ENCODE results near the gene SLC23A1.

The SLC23A1 gene

GRCh38 chr5:139383275-139383992 is at the start of gene SLC23A1:
SLC23A1 (minus strand) TSS chr5:139383297; CDS start chr5:139383253, 44 bp downstream.
- no peaks in the 10 kb centered on the region for H3K36me3 ChIP-seq (ENCODE audit: control insufficient read depth, low read depth, low read length)
- no peaks in the 10 kb centered on the region for H3K9me3 ChIP-seq (ENCODE audit: control insufficient read depth, low read depth, low read length)
- no peak within 1 kb of the TSS for H3K4me3 ChIP-seq (ENCODE audit: low read length)
- H3K4me1 ChIP-seq (ENCODE audit: control insufficient read depth, low read depth, low read length): peaks cover 12% of the 10 kb centered on the region
- H3K27ac ChIP-seq (ENCODE audit: low read length): no peak within 1 kb of the TSS
- H3K27me3 ChIP-seq (ENCODE audit: control insufficient read depth, insufficient read depth, low read length): no peaks in the 10 kb centered on the region
- H3K9ac ChIP-seq (ENCODE audit: low read length): no peak within 1 kb of the TSS

DNA sequence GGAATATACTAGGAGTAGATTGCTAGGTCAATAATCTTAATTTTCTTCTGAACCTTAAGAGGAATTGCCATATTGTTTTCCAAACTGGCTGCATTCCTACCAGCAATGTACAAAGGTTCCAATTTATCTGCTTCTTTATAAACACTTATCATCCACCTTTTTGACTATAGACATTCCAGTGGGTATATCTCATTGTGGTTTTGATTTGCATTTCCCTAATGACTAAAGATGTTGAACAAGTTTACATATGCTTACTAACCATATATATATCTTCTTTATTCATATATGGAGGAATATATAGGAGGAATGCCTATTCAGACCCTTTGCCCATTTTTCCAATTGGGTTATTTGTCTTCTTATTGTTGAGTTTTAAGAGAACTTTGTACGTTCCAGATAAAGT is 48.6 kb upstream of the SLC23A1 start:
- Histone ChIP-seq H3K9me3 (ENCODE audit: control insufficient read depth, low read depth, low read length) (no peaks in the 10 kb centered on the region), H3K4me1 (ENCODE audit: control insufficient read depth, low read depth, low read length) (no peaks in the 10 kb centered on the region), H3K27me3 (ENCODE audit: control insufficient read depth, insufficient read depth, low read length) (no peaks in the 10 kb centered on the region), H3K4me3 (ENCODE audit: low read length) (no peak overlapping the region), H3K36me3 (ENCODE audit: control insufficient read depth, low read depth, low read length) (peaks cover 20% of the 10 kb centered on the region), H3K9ac (ENCODE audit: low read length) (no peak overlapping the region), H3K27ac (ENCODE audit: low read length) (no peak overlapping the region)

GRCh38 chr5:139430015-139430414 is 46.9 kb upstream of the SLC23A1 start:
- Histone ChIP-seq H3K27ac (ENCODE audit: low read length) (no peak overlapping the region), H3K9me3 (ENCODE audit: control insufficient read depth, low read depth, low read length) (no peaks in the 10 kb centered on the region), H3K4me1 (ENCODE audit: control insufficient read depth, low read depth, low read length) (no peaks in the 10 kb centered on the region), H3K9ac (ENCODE audit: low read length) (no peak overlapping the region), H3K4me3 (ENCODE audit: low read length) (no peak overlapping the region), H3K27me3 (ENCODE audit: control insufficient read depth, insufficient read depth, low read length) (no peaks in the 10 kb centered on the region), H3K36me3 (ENCODE audit: control insufficient read depth, low read depth, low read length) (peaks cover 30% of the 10 kb centered on the region)

DNA sequence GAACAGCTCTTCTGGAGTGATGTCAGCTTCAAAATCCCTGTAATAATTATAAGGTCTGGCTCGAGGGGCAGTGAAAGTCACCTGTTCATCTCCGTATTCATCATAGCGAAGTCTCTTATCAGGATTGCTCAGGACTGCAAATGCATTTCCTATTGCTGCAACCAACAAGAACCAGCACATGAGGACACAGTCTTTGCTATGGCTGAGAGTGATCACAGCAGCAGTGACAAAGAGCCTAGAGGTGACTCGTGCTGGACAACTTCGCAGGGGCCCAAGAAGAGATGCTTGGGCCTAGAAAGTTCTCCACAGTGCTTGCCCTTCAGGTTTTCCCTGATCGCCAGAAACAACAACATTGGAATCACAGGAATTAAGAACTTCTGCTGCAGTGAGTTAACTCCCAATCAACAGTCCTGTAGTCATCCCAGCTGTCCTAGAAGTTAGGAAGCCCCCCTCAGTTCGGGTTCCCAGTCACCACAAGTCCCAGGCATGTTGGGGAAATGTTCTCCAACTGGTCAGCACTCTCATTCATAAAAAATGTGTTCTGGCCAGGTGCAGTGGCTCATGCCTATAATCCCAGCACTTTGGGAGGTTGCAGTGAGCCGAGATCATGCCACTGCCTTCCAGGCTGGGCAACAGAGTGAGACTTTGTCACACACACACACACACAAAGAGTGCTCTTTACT is 43.2 kb upstream of the SLC23A1 start:
- Histone ChIP-seq H3K27ac (ENCODE audit: low read length) (no peak overlapping the region), H3K36me3 (ENCODE audit: control insufficient read depth, low read depth, low read length) (peaks cover 38% of the 10 kb centered on the region), H3K9ac (ENCODE audit: low read length) (no peak overlapping the region), H3K4me1 (ENCODE audit: control insufficient read depth, low read depth, low read length) (no peaks in the 10 kb centered on the region), H3K27me3 (ENCODE audit: control insufficient read depth, insufficient read depth, low read length) (no peaks in the 10 kb centered on the region), H3K9me3 (ENCODE audit: control insufficient read depth, low read depth, low read length) (no peaks in the 10 kb centered on the region), H3K4me3 (ENCODE audit: low read length) (no peak overlapping the region)

DNA sequence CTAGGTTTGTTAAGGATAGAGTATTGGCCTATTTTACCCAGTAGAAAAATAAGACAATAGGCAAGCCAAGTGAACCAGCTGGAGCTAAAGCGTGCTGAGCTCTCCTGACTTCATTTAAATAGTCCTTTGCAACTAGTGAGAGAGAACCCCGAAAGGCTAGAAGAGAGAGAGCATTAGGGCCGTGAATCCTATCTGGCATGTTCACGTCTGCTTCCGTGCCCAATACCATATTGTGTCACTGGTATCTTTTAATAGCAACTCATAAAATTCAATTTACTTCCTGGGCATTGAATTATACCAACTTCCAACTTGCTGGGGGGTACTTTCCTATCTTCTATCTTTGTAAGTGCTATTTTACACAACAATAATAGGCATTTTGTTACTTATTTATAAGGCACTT is 42.4 kb upstream of the SLC23A1 start:
- H3K27ac ChIP-seq (ENCODE audit: low read length): no peak overlapping the region
- H3K9ac ChIP-seq (ENCODE audit: low read length): no peak overlapping the region
- H3K4me1 ChIP-seq (ENCODE audit: control insufficient read depth, low read depth, low read length): no peaks in the 10 kb centered on the region
- H3K27me3 ChIP-seq (ENCODE audit: control insufficient read depth, insufficient read depth, low read length): no peaks in the 10 kb centered on the region
- H3K4me3 ChIP-seq (ENCODE audit: low read length): no peak overlapping the region
- peaks cover 40% of the 10 kb centered on the region for H3K36me3 ChIP-seq (ENCODE audit: control insufficient read depth, low read depth, low read length)
- H3K9me3 ChIP-seq (ENCODE audit: control insufficient read depth, low read depth, low read length): no peaks in the 10 kb centered on the region

- H3K9me3 ChIP-seq (ENCODE audit: control insufficient read depth, low read depth, low read length): no peaks in the 10 kb centered on the region
- H3K36me3 ChIP-seq (ENCODE audit: control insufficient read depth, low read depth, low read length): peaks cover 41% of the 10 kb centered on the region
- H3K9ac ChIP-seq (ENCODE audit: low read length): no peak overlapping the region
- H3K27ac ChIP-seq (ENCODE audit: low read length): no peak overlapping the region
- peaks cover 9% of the 10 kb centered on the region for H3K4me1 ChIP-seq (ENCODE audit: control insufficient read depth, low read depth, low read length)
- no peaks in the 10 kb centered on the region for H3K27me3 ChIP-seq (ENCODE audit: control insufficient read depth, insufficient read depth, low read length)
- H3K4me3 ChIP-seq (ENCODE audit: low read length): no peak overlapping the region
Measured at GRCh38 chr5:139422307-139422893, 39.3 kb upstream of the SLC23A1 start.

DNA sequence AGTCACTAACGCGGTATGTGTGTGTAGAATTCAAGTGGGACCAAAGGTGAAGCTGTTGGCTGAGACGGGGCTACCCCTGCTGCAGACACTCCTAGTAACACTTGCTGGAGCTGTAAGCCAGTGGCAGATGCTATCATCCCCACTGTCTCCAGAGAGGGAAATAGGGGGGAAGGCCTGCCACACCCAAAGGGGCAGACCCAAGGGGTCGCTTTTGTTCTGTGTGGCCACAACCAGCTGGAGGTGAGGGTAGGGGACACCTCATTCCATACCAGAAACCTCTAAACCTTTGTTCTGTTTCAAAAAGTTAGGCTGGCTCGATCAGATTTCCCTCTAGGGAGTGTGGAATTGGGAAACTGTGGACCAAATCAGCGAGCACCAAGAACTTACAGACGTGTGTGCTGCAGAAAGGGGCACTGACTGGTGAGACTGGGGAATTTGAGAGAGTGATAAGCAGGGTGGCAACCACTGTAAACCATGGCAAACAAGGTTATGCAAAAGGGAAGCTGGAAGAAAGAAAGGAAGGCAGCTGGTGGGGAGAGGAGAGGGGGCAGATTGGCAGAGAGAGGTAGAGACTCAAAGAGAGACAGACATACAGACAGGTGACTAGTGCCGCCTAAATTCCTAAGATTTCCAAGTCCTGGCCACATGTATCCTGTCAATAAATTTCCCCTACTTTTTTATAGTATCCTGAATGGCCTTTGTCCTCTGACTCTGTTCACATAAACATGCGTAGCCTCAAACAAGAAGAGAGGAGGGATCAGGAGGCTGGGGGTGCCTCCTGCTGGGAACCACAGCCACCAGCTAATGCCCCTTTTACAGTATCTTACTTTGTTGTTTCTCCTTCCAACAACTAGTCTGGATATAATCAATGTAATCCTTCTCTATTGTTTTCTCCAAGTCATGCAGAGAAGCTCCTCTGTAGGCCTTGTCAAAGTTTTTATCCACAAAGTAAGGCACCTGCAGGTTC is 36.4 kb upstream of the SLC23A1 start:
- H3K9ac ChIP-seq (ENCODE audit: low read length): no peak overlapping the region
- no peak overlapping the region for H3K27ac ChIP-seq (ENCODE audit: low read length)
- peaks cover 9% of the 10 kb centered on the region for H3K4me1 ChIP-seq (ENCODE audit: control insufficient read depth, low read depth, low read length)
- H3K36me3 ChIP-seq (ENCODE audit: control insufficient read depth, low read depth, low read length): peaks cover 27% of the 10 kb centered on the region
- H3K4me3 ChIP-seq (ENCODE audit: low read length): no peak overlapping the region
- H3K9me3 ChIP-seq (ENCODE audit: control insufficient read depth, low read depth, low read length): no peaks in the 10 kb centered on the region
- no peaks in the 10 kb centered on the region for H3K27me3 ChIP-seq (ENCODE audit: control insufficient read depth, insufficient read depth, low read length)

DNA sequence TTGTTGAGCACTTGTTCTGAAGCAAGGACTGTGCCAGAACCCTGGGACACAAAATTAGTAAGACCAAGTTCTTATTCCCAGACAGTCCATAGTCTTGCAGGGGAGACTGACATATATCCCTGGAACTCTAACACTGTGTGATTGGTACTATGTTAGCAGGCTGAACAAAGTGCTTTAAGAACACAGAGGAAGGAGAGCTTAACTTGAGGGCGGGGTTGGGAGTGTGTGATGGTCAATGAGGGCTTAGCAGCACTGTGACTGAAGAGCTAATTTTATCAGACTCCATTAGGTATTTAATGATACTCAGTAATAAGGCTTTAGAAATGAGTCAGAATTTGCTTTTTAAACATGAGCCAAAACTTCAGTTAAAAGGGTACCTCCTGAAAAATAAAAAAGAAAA is 35.7 kb upstream of the SLC23A1 start:
- Histone ChIP-seq H3K9me3 (ENCODE audit: control insufficient read depth, low read depth, low read length) (no peaks in the 10 kb centered on the region), H3K9ac (ENCODE audit: low read length) (no peak overlapping the region), H3K4me3 (ENCODE audit: low read length) (no peak overlapping the region), H3K27me3 (ENCODE audit: control insufficient read depth, insufficient read depth, low read length) (no peaks in the 10 kb centered on the region), H3K36me3 (ENCODE audit: control insufficient read depth, low read depth, low read length) (peaks cover 24% of the 10 kb centered on the region), H3K4me1 (ENCODE audit: control insufficient read depth, low read depth, low read length) (peaks cover 9% of the 10 kb centered on the region), H3K27ac (ENCODE audit: low read length) (no peak overlapping the region)

DNA sequence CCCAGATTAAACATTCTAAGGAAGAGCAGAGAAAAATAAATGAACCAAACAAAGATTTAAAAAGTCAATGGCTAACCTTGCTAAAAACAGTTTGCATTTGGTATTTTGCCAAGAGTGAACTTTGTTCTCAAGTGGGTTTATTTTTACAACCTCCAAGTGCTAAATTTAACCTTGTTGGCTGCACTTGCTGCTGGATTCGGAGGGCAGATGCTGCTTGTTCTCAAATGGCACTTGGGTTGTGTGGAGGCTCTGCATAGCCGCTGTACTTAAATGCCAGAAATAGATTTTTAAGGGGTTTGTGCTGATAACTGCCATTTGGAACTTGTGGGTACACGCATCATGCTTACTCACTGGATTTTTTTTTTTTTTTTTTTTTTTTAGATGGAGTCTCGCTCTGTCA is 34.1 kb upstream of the SLC23A1 start:
- Histone ChIP-seq H3K27ac (ENCODE audit: low read length) (no peak overlapping the region), H3K9me3 (ENCODE audit: control insufficient read depth, low read depth, low read length) (no peaks in the 10 kb centered on the region), H3K9ac (ENCODE audit: low read length) (no peak overlapping the region), H3K27me3 (ENCODE audit: control insufficient read depth, insufficient read depth, low read length) (no peaks in the 10 kb centered on the region), H3K36me3 (ENCODE audit: control insufficient read depth, low read depth, low read length) (peaks cover 20% of the 10 kb centered on the region), H3K4me1 (ENCODE audit: control insufficient read depth, low read depth, low read length) (peaks cover 9% of the 10 kb centered on the region), H3K4me3 (ENCODE audit: low read length) (no peak overlapping the region)

GRCh38 chr5:139416651-139417050 is 33.6 kb upstream of the SLC23A1 start:
- H3K27ac ChIP-seq (ENCODE audit: low read length): no peak overlapping the region

GRCh38 chr5:139415869-139416268 is 32.8 kb upstream of the SLC23A1 start:
- Histone ChIP-seq H3K27ac (ENCODE audit: low read length) (no peak overlapping the region), H3K4me3 (ENCODE audit: low read length) (no peak overlapping the region), H3K36me3 (ENCODE audit: control insufficient read depth, low read depth, low read length) (peaks cover 21% of the 10 kb centered on the region), H3K9me3 (ENCODE audit: control insufficient read depth, low read depth, low read length) (no peaks in the 10 kb centered on the region), H3K9ac (ENCODE audit: low read length) (no peak overlapping the region), H3K27me3 (ENCODE audit: control insufficient read depth, insufficient read depth, low read length) (no peaks in the 10 kb centered on the region), H3K4me1 (ENCODE audit: control insufficient read depth, low read depth, low read length) (peaks cover 9% of the 10 kb centered on the region)

More at GRCh38 chr5:139416651-139417050, 33.6 kb upstream of the SLC23A1 start:
- no peaks in the 10 kb centered on the region for H3K27me3 ChIP-seq (ENCODE audit: control insufficient read depth, insufficient read depth, low read length)
- H3K4me3 ChIP-seq (ENCODE audit: low read length): no peak overlapping the region
- peaks cover 20% of the 10 kb centered on the region for H3K36me3 ChIP-seq (ENCODE audit: control insufficient read depth, low read depth, low read length)
- H3K9me3 ChIP-seq (ENCODE audit: control insufficient read depth, low read depth, low read length): no peaks in the 10 kb centered on the region
- peaks cover 9% of the 10 kb centered on the region for H3K4me1 ChIP-seq (ENCODE audit: control insufficient read depth, low read depth, low read length)
- H3K9ac ChIP-seq (ENCODE audit: low read length): no peak overlapping the region
